Fibroblast of lung (primary cell): ENCODE measurements around the gene MBD5. TPM values are rescaled to one million over a fixed set of nuclear protein-coding genes. Genes with fewer than 3 reads are reported as not detected.

Experiments
- DNase-seq, 2 donors: peaks; one replicate each; pipeline versions ENCODE4 v3.0.0 to v3.0.0-alpha.2; 2010; ENCODE audit warnings: low read depth in 2 of 2
- H2AFZ ChIP-seq: 2 replicates; pipeline ENCODE4 v1.5.1; 2012; ENCODE audit warnings: low read length, control low read depth, inconsistent platforms
- H3K27ac ChIP-seq: 2 replicates; pipeline ENCODE4 v1.5.1; 2011; ENCODE audit warnings: low read length, control low read depth; ENCODE audit not compliant: insufficient read depth
- H3K27me3 ChIP-seq: 2 replicates; pipeline ENCODE4 v1.5.1; 2011; ENCODE audit warnings: mild to moderate bottlenecking, low read length; ENCODE audit not compliant: control insufficient read depth, insufficient read depth
- H3K36me3 ChIP-seq: 2 replicates; pipeline ENCODE4 v1.5.1; 2011; ENCODE audit warnings: low read length; ENCODE audit not compliant: control insufficient read depth, insufficient read depth
- H3K4me1 ChIP-seq: 2 replicates; pipeline ENCODE4 v1.5.1; 2011; ENCODE audit warnings: low read length; ENCODE audit not compliant: control insufficient read depth, insufficient read depth; ENCODE audit errors: extremely low read depth
- H3K4me2 ChIP-seq: 2 replicates; pipeline ENCODE4 v1.5.1; 2011; ENCODE audit warnings: low read length, control low read depth; ENCODE audit not compliant: insufficient read depth; ENCODE audit errors: extremely low read depth
- H3K4me3 ChIP-seq, 4 experiments: fragments of 200-600 bp in 1 of 4; sonication (generic) in 1 of 4; replicated peaks in 1 of 4; 2 replicates each; pipeline ENCODE4 v1.5.1; 2011 to 2016; ENCODE audit warnings: low read length in 4 of 4, low read depth in 3 of 4, mild to moderate bottlenecking in 3 of 4, control low read depth in 2 of 4, inconsistent platforms in 1 of 4, mixed read lengths in 1 of 4; ENCODE audit not compliant: insufficient read depth in 1 of 4; ENCODE audit errors: control extremely low read depth in 1 of 4
- H3K79me2 ChIP-seq: 2 replicates; pipeline ENCODE4 v1.5.1; 2012; ENCODE audit warnings: mild to moderate bottlenecking, low read length, inconsistent platforms; ENCODE audit not compliant: control insufficient read depth, insufficient read depth
- H3K9ac ChIP-seq: 2 replicates; pipeline ENCODE4 v1.5.1; 2011; ENCODE audit warnings: mild to moderate bottlenecking, low read length, control low read depth; ENCODE audit not compliant: insufficient read depth
- H3K9me3 ChIP-seq: 2 replicates; pipeline ENCODE4 v1.5.1; 2012; ENCODE audit warnings: low read depth, low read length; ENCODE audit not compliant: control insufficient read depth, insufficient read depth
- H4K20me1 ChIP-seq: 2 replicates; pipeline ENCODE4 v1.5.1; 2011; ENCODE audit warnings: low read length; ENCODE audit not compliant: control insufficient read depth, insufficient read depth; ENCODE audit errors: extremely low read depth
- CTCF ChIP-seq, 2 donors: IDR thresholded peaks in 1 of 2; conservative IDR thresholded peaks in 1 of 2; 1 replicate in 1 of 2; 2 replicates in 1 of 2; pipeline ENCODE4 v1.5.1; 2011 to 2012; ENCODE audit warnings: low read length in 2 of 2, control low read depth in 1 of 2, inconsistent platforms in 1 of 2, low read depth in 1 of 2, mild to moderate bottlenecking in 1 of 2
- EZH2 ChIP-seq: IDR thresholded peaks from 2 replicates; pipeline ENCODE4 v1.5.1; 2012; ENCODE audit warnings: low read length, control low read depth, mild to moderate bottlenecking; ENCODE audit errors: missing control alignments
- polyA plus RNA-seq, 2 donors: library from polyadenylated mRNA; depleted of rRNA in 1 of 2; stranded (reverse) in 1 of 2; unstranded in 1 of 2; fragments of >200 nt; gene quantifications; 2 replicates each; pipeline ENCODE4 v1.2.1, GENCODE V29; 2011 to 2012; ENCODE audit warnings: missing spikeins in 1 of 2
- total RNA-seq: library from RNA; depleted of rRNA; stranded (reverse); fragments of >200 nt; gene quantifications from 2 replicates; pipeline ENCODE4 v1.2.1, GENCODE V29; 2014

Gene MBD5
- total and polyA plus RNA-seq, 2 donors (not counting 1 experiment from before 2014, with no cell fraction given) = 26.1 to 32.4 TPM

- Histone ChIP-seq H4K20me1 (no peaks in the 10 kb centered on the region), H3K27ac (no peak overlapping the region), H3K36me3 (no peaks in the 10 kb centered on the region), H2AFZ (no peak overlapping the region), H3K79me2 (no peaks in the 10 kb centered on the region), H3K27me3 (no peaks in the 10 kb centered on the region), H3K9me3 (no peaks in the 10 kb centered on the region), H3K4me1 (no peaks in the 10 kb centered on the region), H3K4me3 (no peak overlapping the region), H3K9ac (no peak overlapping the region), H3K4me2 (no peak overlapping the region)
- DNase-seq = peak in 1 of 2 donors; percentile 1
- TF ChIP-seq EZH2 = no peak
- no peak for TF ChIP-seq CTCF (conservative IDR thresholded peaks at IDR 0.05 in 1 of 2, IDR thresholded peaks at IDR 0.05 in 1 of 2; ENCODE audit: low read depth in 1 of 2, low read length in 2 of 2)
Observed at GRCh38 chr2:148255929-148256328, 235.0 kb downstream of the MBD5 start.

- no peak overlapping the region for H2AFZ ChIP-seq
- DNase-seq = no peak
- H3K9me3 ChIP-seq = no peaks in the 10 kb centered on the region
- H3K27me3 ChIP-seq = no peaks in the 10 kb centered on the region
- no peaks in the 10 kb centered on the region for H4K20me1 ChIP-seq
- no peaks in the 10 kb centered on the region for H3K4me1 ChIP-seq
- TF ChIP-seq EZH2 = no peak
- TF ChIP-seq CTCF (conservative IDR thresholded peaks at IDR 0.05 in 1 of 2, IDR thresholded peaks at IDR 0.05 in 1 of 2; ENCODE audit: low read depth in 1 of 2, low read length in 2 of 2) = no peak
- H3K4me3 ChIP-seq = no peak overlapping the region
- no peak overlapping the region for H3K4me2 ChIP-seq
- no peak overlapping the region for H3K27ac ChIP-seq
- H3K36me3 ChIP-seq = no peaks in the 10 kb centered on the region
- H3K79me2 ChIP-seq = no peaks in the 10 kb centered on the region
- no peak overlapping the region for H3K9ac ChIP-seq
Observed at GRCh38 chr2:148257276-148257675, 236.4 kb downstream of the MBD5 start.

DNA sequence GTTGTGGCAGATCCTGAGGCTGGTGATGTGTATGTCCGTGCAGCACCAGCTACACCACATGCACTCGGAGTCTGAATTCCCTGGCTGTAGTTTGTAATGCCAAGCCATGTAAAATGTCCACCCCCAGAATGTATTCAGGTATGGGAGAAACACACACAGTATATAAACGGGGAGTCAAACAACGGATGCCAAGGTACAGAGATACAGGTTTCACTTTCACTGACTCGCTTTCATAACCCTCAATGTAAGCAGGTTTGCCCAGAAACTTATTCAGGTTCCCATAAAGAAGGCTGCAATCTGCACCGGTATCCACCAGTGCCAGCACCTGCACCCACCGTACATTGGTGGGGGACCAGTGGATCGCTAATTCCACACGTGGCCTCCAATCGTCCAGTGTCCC lies 237.2 kb downstream of the MBD5 start:
- Histone ChIP-seq H3K9me3 (no peaks in the 10 kb centered on the region), H3K4me1 (no peaks in the 10 kb centered on the region), H4K20me1 (no peaks in the 10 kb centered on the region), H2AFZ (no peak overlapping the region), H3K79me2 (no peaks in the 10 kb centered on the region), H3K36me3 (no peaks in the 10 kb centered on the region), H3K4me3 (no peak overlapping the region), H3K9ac (no peak overlapping the region), H3K4me2 (no peak overlapping the region), H3K27ac (no peak overlapping the region), H3K27me3 (no peaks in the 10 kb centered on the region)
- TF ChIP-seq CTCF (conservative IDR thresholded peaks at IDR 0.05 in 1 of 2, IDR thresholded peaks at IDR 0.05 in 1 of 2; ENCODE audit: low read depth in 1 of 2, low read length in 2 of 2) = no peak
- no peak for TF ChIP-seq EZH2
- DNase-seq = no peak
